SKM-1 treated with dmso at 0.1 percent for 144 hours (cell line): ENCODE results near the gene CKMT1A.
A peak's percentile ranks its signal among the peaks of the same experiment; 100 is the strongest.
"Not testable (repeated sequence)": the region's sequence is repeated elsewhere in the genome, so short reads cannot be mapped to it uniquely, and the experiment has no call there.

Source experiments
- DNase-seq: peaks from one replicate; lab custom pipeline; 2025; ENCODE audit not compliant: unreplicated experiment; lab: John Stamatoyannopoulos, UW

The CKMT1A gene

GRCh38 chr15:43693148-43694022, at the start of gene CKMT1A:
CKMT1A (plus strand) TSS chr15:43693859; CDS start chr15:43694051, 192 bp downstream.
- DNase-seq: not testable (repeated sequence)

- no peak for DNase-seq
Measured at GRCh38 chr15:43648649-43649429, 44.8 kb upstream of the CKMT1A start, which contains the start of gene CATSPER2. CATSPER2 (minus strand) TSS chr15:43648844; CDS start chr15:43648061, 783 bp downstream.

DNA sequence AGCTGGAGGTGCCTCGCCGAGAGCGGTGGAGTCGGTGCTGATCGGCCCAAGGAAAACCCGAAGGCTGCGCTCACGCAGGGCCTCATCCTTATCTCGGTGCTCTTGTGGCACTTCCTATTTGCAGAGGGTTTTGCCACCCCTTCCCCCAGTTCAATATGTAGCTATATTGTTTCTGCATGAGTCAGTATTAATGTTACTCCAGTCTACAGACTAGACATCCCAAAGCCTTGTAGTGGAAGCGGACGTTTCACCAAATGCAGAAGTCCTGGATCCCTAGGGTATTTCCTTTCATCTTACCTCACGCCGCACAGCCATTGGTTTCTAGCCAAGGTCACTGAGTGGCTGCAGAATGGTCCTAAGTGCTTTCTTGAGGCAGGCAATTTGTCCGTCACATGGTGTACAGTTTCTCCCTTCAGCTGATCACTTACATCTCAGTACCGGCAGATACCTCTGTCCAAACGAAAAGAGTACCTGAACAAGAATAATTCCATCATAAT, 44.2 kb upstream of the CKMT1A start:
- DNase-seq: not testable (repeated sequence)

DNA sequence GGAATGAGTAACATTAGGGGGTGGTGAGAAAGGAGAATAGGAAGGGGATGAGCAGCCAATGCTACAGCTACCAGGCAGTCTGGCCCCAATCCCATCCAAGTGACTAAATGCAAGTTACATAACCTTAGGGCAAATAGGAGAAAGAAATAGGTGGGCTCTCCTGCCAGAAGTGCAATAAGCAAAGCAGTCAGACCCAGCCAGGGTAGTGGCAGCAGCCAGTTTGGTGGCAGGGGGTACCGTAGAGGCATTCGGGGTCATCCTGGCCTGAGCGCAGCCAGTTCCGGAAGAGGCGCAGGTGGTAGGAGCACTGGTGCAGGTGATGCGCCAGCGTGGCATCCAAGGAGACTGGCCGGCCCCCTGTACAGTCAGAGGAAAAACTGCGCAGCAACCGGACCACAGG, 33.9 kb upstream of the CKMT1A start:
- not testable (repeated sequence) for DNase-seq

DNA sequence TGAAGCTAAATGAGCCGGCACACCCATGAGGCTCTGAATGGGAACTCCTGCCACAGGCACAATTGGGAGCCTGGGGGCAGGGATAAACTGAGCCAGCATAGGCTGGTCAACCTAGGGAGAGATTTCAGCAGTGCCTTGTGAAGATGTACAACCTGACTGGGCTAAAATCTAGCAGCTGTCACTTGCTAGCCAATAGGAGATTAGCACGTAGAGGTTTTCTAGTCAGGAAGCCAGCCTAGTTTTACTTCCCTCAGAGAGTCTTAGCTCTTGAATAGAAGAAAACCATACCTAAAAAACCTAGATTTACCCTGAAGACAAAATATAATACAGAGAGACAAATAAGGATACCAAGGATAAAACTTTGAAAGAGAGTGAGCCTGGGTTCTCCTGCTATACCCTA, 31.4 kb upstream of the CKMT1A start:
- not testable (repeated sequence) for DNase-seq

DNA sequence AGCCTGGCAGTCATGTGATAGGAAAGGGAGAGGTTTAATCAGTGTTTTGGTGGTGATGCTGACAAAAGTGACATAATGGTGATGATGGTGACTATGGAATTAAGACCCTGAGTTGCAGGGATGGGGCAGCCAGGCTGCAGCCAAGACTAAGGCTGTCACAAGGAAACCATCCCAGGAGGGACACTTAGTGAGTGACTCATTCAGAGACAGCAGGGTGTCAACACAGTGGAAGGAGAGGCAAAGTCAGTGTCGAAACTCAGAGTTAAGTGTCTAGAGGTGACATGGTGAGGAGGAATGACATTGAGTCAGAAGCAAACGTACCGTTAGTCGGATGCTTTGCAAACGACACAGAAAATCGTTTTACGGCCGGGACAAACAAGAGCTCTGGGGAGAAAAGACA, 30.3 kb upstream of the CKMT1A start:
- DNase-seq: not testable (repeated sequence)

- DNase-seq: not testable (repeated sequence)
Measured at GRCh38 chr15:43666177-43666576, 27.5 kb upstream of the CKMT1A start.

GRCh38 chr15:43674175-43674574, 19.5 kb upstream of the CKMT1A start:
- not testable (repeated sequence) for DNase-seq

DNA sequence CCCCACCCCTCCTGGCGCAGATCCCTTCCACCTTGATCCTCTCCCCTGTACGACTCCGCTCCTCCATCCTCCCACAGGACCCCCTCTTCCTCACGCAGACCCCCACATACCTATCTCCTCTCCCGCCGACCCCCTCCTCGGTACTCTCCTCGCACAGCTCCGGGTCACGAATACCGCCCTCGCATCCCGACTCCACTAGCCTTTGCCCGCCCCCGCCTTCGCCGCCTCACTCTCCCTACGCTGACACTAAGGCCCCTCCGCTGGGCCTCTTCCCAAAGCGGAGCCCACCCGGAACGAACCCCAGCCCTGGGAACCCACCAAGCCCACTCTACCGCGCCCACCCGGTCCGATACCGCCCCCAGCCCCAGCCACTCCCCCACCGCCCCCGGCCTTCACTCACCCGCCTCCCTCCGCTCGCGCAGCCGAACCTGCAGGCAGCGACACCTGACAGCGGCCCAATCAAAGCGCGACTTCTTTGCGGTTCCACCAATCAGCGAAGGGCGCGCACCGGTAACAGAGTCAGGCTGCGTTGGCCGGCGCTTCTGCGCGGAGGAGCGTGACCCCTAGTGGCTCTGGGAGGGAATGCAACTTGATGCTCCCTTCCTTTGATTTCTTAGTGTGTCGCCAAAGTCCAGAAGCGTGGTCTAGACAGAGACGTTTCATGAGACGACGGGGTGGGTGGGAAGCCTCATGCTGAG, 3.9 kb upstream of the CKMT1A start:
- DNase-seq: not testable (repeated sequence)

DNA sequence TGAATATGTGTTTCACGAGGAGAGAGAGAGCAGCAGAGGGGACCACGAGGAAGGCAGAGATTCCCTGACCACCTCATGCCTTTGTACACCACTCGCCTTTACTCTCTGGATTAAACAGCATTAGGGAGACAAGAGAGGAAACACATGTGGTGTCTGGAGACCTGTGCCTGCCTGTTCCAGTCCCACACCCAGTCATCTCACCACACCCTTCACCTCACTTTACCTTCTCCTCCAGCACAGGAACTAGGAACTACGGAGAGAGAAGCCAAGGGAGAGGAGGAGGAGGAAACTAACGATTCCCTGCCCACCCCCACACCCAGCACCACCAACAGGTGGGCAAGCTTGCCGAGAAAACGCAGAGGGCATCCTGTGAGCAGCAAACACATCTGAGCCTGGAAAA, 980 bp upstream of the CKMT1A start:
- DNase-seq: not testable (repeated sequence)

DNA sequence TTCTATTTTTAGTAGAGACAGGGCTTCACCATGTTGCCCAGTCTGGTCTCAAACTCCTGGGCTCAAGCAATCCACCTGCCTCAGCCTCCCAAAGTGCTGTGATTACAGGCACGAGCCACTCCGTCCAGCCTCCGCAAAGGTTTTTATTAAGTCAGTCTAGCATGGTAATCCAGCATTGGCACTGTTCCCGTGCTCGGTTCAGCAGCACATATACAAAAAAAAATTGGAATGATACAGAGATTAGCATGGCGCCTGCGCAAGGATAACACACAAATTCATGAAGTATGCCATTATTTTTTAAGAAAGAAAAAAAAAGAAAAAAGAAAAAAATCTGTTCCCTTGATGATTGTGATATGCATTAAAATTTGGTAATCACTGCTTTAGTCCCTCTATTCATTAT, 8.5 kb downstream of the CKMT1A start:
- no peak for DNase-seq

- DNase-seq: no peak
Measured at GRCh38 chr15:43702701-43703424, 9.2 kb downstream of the CKMT1A start.

GRCh38 chr15:43710431-43711131, 16.9 kb downstream of the CKMT1A start:
- not testable (repeated sequence) for DNase-seq

GRCh38 chr15:43723151-43723550, 29.5 kb downstream of the CKMT1A start:
- DNase-seq: no peak

DNA sequence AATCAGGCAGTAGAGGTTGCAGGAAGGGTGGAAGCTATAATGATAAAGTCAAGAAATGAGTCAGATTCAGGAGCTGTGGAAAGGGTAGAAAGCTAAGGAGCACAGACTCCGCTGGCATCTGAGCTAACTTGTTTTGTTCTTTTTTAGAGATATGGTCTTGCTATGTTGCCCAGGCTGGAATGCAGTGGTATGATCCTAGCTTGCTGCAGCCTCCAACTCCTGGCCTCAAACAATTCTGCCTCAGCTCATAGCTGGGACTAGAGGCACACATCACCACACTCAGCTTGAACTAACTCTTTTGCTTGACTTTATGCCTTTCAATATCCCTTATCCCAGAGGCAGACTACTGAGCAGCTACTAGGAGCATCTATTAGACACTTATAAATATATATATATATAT, 32.6 kb downstream of the CKMT1A start:
- DNase-seq: not testable (repeated sequence)

- DNase-seq: not testable (repeated sequence)
Measured at GRCh38 chr15:43728053-43728725, 34.5 kb downstream of the CKMT1A start.

DNA sequence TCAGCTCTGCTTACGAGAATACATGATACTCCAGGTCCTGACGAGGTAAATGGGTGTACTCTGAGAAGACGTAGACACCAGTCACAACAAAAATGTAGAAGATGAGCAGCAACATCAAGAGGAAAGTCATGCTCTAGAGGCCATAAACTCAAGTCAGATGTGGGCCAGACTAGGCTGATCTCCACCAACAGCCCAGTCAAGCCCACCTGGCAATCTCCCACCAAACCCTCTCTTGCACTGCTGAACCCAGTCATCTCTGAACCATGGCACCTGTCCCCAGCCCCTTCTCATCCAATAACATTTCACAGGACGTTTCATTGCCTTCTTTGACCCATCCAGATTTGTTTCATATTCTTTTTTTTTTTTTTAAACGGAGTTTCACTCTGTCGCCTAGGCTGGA, 41.8 kb downstream of the CKMT1A start:
- no peak for DNase-seq

DNA sequence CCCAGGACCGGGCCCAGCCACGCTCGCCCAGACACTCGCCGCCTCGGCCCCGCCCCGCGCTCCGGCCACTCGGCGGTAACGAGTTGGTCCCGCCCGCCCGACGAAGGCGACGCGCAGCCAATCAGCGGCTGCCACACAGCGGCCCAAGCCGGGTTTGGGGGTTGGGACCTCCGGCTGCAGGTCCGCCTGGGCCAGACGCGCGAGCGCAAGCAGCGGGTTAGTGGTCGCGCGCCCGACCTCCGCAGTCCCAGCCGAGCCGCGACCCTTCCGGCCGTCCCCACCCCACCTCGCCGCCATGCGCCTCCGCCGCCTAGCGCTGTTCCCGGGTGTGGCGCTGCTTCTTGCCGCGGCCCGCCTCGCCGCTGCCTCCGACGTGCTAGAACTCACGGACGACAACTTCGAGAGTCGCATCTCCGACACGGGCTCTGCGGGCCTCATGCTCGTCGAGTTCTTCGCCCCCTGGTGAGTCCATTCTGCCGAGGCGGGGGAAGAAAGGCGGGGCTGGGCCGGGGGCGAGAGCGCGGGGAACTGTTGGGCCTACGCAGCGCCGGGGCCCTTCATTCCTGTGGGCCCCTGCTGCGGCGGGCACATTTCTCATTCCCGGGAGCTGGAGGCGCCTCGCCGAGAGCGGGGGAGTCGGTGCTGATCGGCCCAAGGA, 52.7 kb downstream of the CKMT1A start, which contains the start of gene PDIA3:
PDIA3 (plus strand) TSS at position 194 of the 658 bp plus-strand sequence; CDS start at position 296, 102 bp downstream.
- DNase-seq: peak; percentile 68
